HCT116 (cell line): ENCODE measurements around the gene XPO4. TPM values are rescaled to one million over a fixed set of nuclear protein-coding genes. Genes with fewer than 3 reads are reported as not detected.
"Not testable (repeated sequence)": the region's sequence is repeated elsewhere in the genome, so short reads cannot be mapped to it uniquely, and the experiment has no call there.

ENCODE experiments used
- ATAC-seq: fragments of 200-7000 bp; cut with Tn5 transposase; 2 replicates; pipeline ENCODE4 v1.9.1; 2020; ENCODE audit warnings: mild to moderate bottlenecking, moderate library complexity
- BruUV-seq: library from RNA; stranded (reverse); fragments of 400-500 nt; replicated peaks from 2 replicates; lab custom pipeline; 2021; lab: Mats Ljungman, UMichigan
- CTCF ChIA-PET: fragments of 300-600 bp; sonication (Branson Sonifier 250); formaldehyde crosslinking; loops from one replicate; lab custom pipeline; 2021; ENCODE audit warnings: antibody characterized with exemption; lab: Charles Lee
- POLR2A ChIA-PET: fragments of 300-600, 350-600 bp; sonication (Branson Sonifier 250); formaldehyde crosslinking; loops from one replicate; lab custom pipeline; 2021; ENCODE audit warnings: antibody characterized with exemption; lab: Charles Lee
- RAD21 ChIA-PET, 2 experiments: fragments of 300-600 bp; sonication (Branson Sonifier 250); formaldehyde crosslinking; loops; one replicate each; lab custom pipeline; 2023; ENCODE audit warnings: low total read pairs in 2 of 2; ENCODE audit not compliant: uncharacterized antibody in 2 of 2, unreplicated experiment in 2 of 2, low non-redundant PET in 1 of 2; lab: Charles Lee
- DNase-seq: peaks from one replicate; pipeline ENCODE4 v3.0.0-alpha.2; 2010; ENCODE audit warnings: low read depth, low spot score
- H2AFZ ChIP-seq: fragments of 200-600 bp; shearing (Covaris generic), sonication (generic); 2 replicates; pipeline ENCODE4 v1.6.1; 2017; ENCODE audit warnings: low read depth, mixed run types, mixed read lengths, antibody characterized with exemption, low read length; ENCODE audit not compliant: poor library complexity, severe bottlenecking
- H3K27ac ChIP-seq: 2 replicates; pipeline ENCODE4 v1.5.1; 2012; ENCODE audit warnings: low read depth, low read length
- H3K27me3 ChIP-seq: fragments of 200-600 bp; sonication (generic); 2 replicates; pipeline ENCODE4 v1.6.1; 2016; ENCODE audit warnings: mixed run types, low read length, mixed read lengths; ENCODE audit not compliant: insufficient read depth
- H3K36me3 ChIP-seq, 2 experiments: fragments of 200-500 bp in 1 of 2; fragments of 200-600 bp in 1 of 2; sonication (Bioruptor generic) in 1 of 2; sonication (generic) in 1 of 2; 2 replicates each; pipeline versions ENCODE4 v1.5.1 to v1.6.1; 2014 to 2016; ENCODE audit warnings: low read length in 2 of 2, inconsistent platforms in 1 of 2, mixed read lengths in 1 of 2, mixed run types in 1 of 2; ENCODE audit not compliant: insufficient read depth in 2 of 2, control insufficient read depth in 1 of 2
- H3K4me1 ChIP-seq, 2 experiments: fragments of 200-600 bp in 1 of 2; sonication (generic) in 1 of 2; 2 replicates each; pipeline versions ENCODE4 v1.5.1 to v1.6.1; 2012 to 2017; ENCODE audit warnings: low read length in 2 of 2, inconsistent platforms in 1 of 2, mild to moderate bottlenecking in 1 of 2, mixed read lengths in 1 of 2, mixed run types in 1 of 2, moderate library complexity in 1 of 2; ENCODE audit not compliant: insufficient read depth in 2 of 2, control insufficient read depth in 1 of 2
- H3K4me2 ChIP-seq: fragments of 200-600 bp; sonication (generic); 2 replicates; pipeline ENCODE4 v1.6.1; 2017; ENCODE audit warnings: mixed run types, low read length, mixed read lengths
- H3K4me3 ChIP-seq, 2 experiments: fragments of 200-600 bp in 1 of 2; sonication (generic) in 1 of 2; replicated peaks in 1 of 2; 2 replicates each; pipeline ENCODE4 v1.5.1; 2011 to 2016; ENCODE audit warnings: low read length in 2 of 2, control low read depth in 1 of 2, low read depth in 1 of 2, mild to moderate bottlenecking in 1 of 2, mixed read lengths in 1 of 2, mixed run types in 1 of 2
- H3K79me2 ChIP-seq: fragments of 200-600 bp; sonication (generic); 2 replicates; pipeline ENCODE4 v1.6.1; 2017; ENCODE audit warnings: mild to moderate bottlenecking, mixed run types, low read length, moderate library complexity, mixed read lengths; ENCODE audit not compliant: insufficient read depth
- H3K9ac ChIP-seq: fragments of 200-600 bp; sonication (generic); 2 replicates; pipeline ENCODE4 v1.6.1; 2016; ENCODE audit warnings: low read length, mixed read lengths
- H3K9me2 ChIP-seq: fragments of 200-600 bp; sonication (generic), shearing (Covaris generic); 2 replicates; pipeline ENCODE4 v1.6.1; 2017; ENCODE audit warnings: mixed run types, mild to moderate bottlenecking, moderate library complexity; ENCODE audit not compliant: insufficient read depth
- H3K9me3 ChIP-seq, 2 experiments: fragments of 200-500 bp in 1 of 2; fragments of 200-600 bp in 1 of 2; sonication (Bioruptor generic) in 1 of 2; sonication (generic) in 1 of 2; 2 replicates each; pipeline ENCODE4 v1.6.1; 2014 to 2017; ENCODE audit warnings: low read length in 2 of 2, mixed read lengths in 2 of 2, inconsistent platforms in 1 of 2, low read depth in 1 of 2, mild to moderate bottlenecking in 1 of 2, mixed run types in 1 of 2, moderate library complexity in 1 of 2; ENCODE audit not compliant: control insufficient read depth in 1 of 2, insufficient read depth in 1 of 2
- H4K20me1 ChIP-seq: fragments of 200-600 bp; sonication (generic), shearing (Covaris generic); 2 replicates; pipeline ENCODE4 v1.6.1; 2017; ENCODE audit warnings: mixed run types, mild to moderate bottlenecking, moderate library complexity; ENCODE audit not compliant: insufficient read depth
- EGR1 ChIP-seq: IDR thresholded peaks from 2 replicates; pipeline ENCODE4 v1.6.1; 2012; ENCODE audit warnings: low read depth
- EZH2 ChIP-seq: fragments of 200-600 bp; sonication (generic); IDR thresholded peaks from 2 replicates; pipeline ENCODE4 v1.6.1; 2017; ENCODE audit warnings: antibody characterized with exemption, mixed run types
- YY1 ChIP-seq: IDR thresholded peaks from 2 replicates; pipeline ENCODE4 v1.6.1; 2011; ENCODE audit warnings: low read length, low read depth, moderate library complexity, mild to moderate bottlenecking; ENCODE audit not compliant: insufficient replicate concordance; ENCODE audit errors: extremely low read depth
- intact Hi-C: fragments of 100-400 bp; cut with micrococcal nuclease; formaldehyde crosslinking; loops from 2 replicates; pipeline ENCODE4 v1.10.0; 2022
- total RNA-seq: library from RNA; stranded (reverse); gene quantifications from one replicate; pipeline ENCODE4 v1.2.1, GENCODE V29; 2021; ENCODE audit not compliant: unreplicated experiment

The XPO4 gene
- total RNA-seq, 1 experiment from 2014 or later: 29.7 TPM

- intact Hi-C loops: loop anchor here (5.0 kb wide), 1 partner anchor 730 kb away; no protein-coding TSS in a partner anchor
- TF ChIP-seq EGR1: no peak
- TF ChIP-seq EZH2: no peak
- no peak for TF ChIP-seq YY1
- TF ChIP-seq, all 23 proteins: peak for 0
- POLR2A ChIA-PET: no interaction called here
Measured at GRCh38 chr13:20927596-20928257, 25.2 kb upstream of the XPO4 start.

GRCh38 chr13:20925395-20925790, 22.8 kb upstream of the XPO4 start:
- not testable (repeated sequence) for H3K27me3 ChIP-seq, H3K27ac ChIP-seq, H3K36me3 ChIP-seq, ATAC-seq, H3K9me2 ChIP-seq, H3K9me3 ChIP-seq, DNase-seq, BruUV-seq, H3K9ac ChIP-seq, H3K4me3 ChIP-seq, H3K4me1 ChIP-seq, H3K4me2 ChIP-seq, H2AFZ ChIP-seq, H4K20me1 ChIP-seq, H3K79me2 ChIP-seq
- intact Hi-C loops: loop anchor here (1.0 to 5.0 kb wide), 4 partner anchors 213 to 743 kb away; no protein-coding TSS in a partner anchor
- ChIA-PET RAD21 (interaction anchor here (0.9 to 1.2 kb wide), 4 partner anchors 429 to 433 kb away, joined by 3 to 6 read pairs (median 4); no protein-coding TSS in a partner anchor), POLR2A (interaction anchor here (1.5 kb wide), 1 partner anchor 24 kb away, joined by 5 read pairs; no protein-coding TSS in a partner anchor), CTCF (interaction anchor here (0.6 to 3.2 kb wide), 18 partner anchors 8 to 1871 kb away, joined by 3 to 40 read pairs (median 4); no protein-coding TSS in a partner anchor)

More at GRCh38 chr13:20927596-20928257, 25.2 kb upstream of the XPO4 start:
- no peaks in the 10 kb centered on the region for H3K4me1 ChIP-seq
- no peaks in the 10 kb centered on the region for H3K9me3 ChIP-seq
- DNase-seq: no peak
- no peaks in the 10 kb centered on the region for H3K27me3 ChIP-seq
- no peak overlapping the region for H3K4me3 ChIP-seq
- no peaks in the 10 kb centered on the region for H3K36me3 ChIP-seq
- no peaks in the 10 kb centered on the region for H3K9me2 ChIP-seq
- H4K20me1 ChIP-seq: no peaks in the 10 kb centered on the region
- CTCF ChIA-PET: interaction anchor here (1.9 kb wide), 1 partner anchor 435 kb away, joined by 7 read pairs; no protein-coding TSS in a partner anchor
- no peaks in the 10 kb centered on the region for H3K79me2 ChIP-seq
- H2AFZ ChIP-seq: no peak overlapping the region
- H3K27ac ChIP-seq: no peak overlapping the region
- ATAC-seq: no peak
- no peak overlapping the region for H3K4me2 ChIP-seq
- H3K9ac ChIP-seq: no peak overlapping the region
- no TSS peak for BruUV-seq
- RAD21 ChIA-PET: no interaction called here
